NCI-H82 treated with DMSO at 0.1 percent for 48 hours (cell line): ENCODE results near the gene CDS2.

ENCODE experiments used
- DNase-seq: peaks from one replicate; lab custom pipeline; 2025; ENCODE audit not compliant: unreplicated experiment; lab: John Stamatoyannopoulos, UW

CDS2 gene

GRCh38 chr20:5205348-5206210 lies 78.8 kb downstream of the CDS2 start:
- peak; percentile 76 for DNase-seq

- DNase-seq = no peak
Observed at GRCh38 chr20:5207138-5207537, 80.3 kb downstream of the CDS2 start.

GRCh38 chr20:5211803-5212714 lies 85.3 kb downstream of the CDS2 start:
- DNase-seq = no peak

GRCh38 chr20:5212907-5213487 lies 86.2 kb downstream of the CDS2 start:
- DNase-seq = no peak

- DNase-seq = no peak
Observed at GRCh38 chr20:5214826-5215225, 88.0 kb downstream of the CDS2 start.

- DNase-seq = no peak
Observed at GRCh38 chr20:5215672-5216304, 89.0 kb downstream of the CDS2 start.

DNA sequence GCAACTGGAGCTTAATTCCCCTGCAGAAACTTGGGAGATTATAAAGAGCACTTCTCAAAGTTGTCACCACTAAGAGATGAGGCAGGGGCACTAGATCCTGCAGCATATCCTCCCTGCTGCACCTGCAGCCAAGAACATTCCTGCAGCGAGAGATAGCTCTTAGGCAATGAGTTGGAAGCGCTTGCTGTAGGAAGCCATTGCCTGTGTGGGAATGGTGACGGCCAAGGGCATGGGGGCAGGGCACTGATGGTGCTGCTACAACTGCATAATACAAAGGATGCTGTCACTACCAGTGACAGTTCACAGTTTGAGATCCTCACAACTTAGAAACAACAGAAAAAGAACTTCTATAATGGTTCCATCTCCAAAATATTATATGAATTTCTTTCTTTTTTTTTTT lies 89.9 kb downstream of the CDS2 start:
- DNase-seq = no peak

GRCh38 chr20:5217616-5218015 lies 90.8 kb downstream of the CDS2 start:
- DNase-seq = no peak

GRCh38 chr20:5220321-5221060 lies 93.7 kb downstream of the CDS2 start:
- DNase-seq = no peak

DNA sequence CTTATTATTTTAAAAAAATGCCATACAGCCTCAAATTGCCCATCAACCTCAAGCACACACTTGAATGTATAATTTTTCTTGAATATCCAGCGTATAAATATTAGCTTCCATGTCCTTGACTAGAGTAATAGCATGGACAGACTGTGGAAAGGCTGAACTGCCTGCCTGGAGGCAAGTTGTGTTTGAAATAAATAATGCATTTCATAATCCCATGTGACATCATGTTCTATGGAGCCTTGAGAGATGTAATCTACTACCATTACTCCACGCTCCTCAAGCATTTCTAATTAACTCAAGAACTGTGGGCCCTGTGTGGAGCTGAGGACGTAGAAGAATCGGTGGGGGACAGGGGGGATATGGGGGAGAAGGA lies 94.2 kb downstream of the CDS2 start:
- no peak for DNase-seq

DNA sequence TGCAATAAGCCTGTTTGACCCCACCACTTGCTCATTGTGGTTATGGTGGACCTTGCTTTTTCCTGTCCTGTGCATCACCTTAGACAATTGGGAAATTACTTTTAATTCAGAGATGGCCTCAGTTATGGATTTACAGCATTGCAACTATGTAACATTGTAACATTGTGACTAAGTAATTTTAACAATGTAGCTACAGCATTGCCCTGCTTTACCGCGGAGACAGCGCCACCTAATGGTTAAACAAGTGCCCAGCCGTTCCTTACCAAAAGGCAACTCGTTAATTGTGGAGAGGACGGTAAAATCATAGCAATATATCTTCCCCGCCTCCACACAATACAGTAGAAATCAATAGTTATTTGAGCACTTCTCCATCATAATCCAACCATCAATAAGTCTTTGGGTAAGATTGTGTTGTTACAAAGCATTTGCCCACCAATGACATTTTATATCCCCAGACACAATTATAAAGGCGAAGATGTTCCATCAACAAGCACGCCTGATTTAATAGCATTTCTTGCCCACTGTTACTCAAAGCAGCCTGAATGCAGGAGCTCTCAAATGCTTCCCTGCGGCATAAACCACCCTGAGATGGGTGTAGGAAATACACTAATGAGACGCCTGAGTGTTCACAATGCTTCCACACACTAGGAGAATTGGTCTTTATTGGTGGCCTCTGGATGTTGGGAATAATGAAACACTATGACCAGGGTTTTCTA lies 96.3 kb downstream of the CDS2 start:
- DNase-seq = peak; percentile 18

GRCh38 chr20:5230544-5230943 lies 103.7 kb downstream of the CDS2 start:
- DNase-seq = no peak

- DNase-seq = no peak
Observed at GRCh38 chr20:5234158-5234557, 107.3 kb downstream of the CDS2 start.

DNA sequence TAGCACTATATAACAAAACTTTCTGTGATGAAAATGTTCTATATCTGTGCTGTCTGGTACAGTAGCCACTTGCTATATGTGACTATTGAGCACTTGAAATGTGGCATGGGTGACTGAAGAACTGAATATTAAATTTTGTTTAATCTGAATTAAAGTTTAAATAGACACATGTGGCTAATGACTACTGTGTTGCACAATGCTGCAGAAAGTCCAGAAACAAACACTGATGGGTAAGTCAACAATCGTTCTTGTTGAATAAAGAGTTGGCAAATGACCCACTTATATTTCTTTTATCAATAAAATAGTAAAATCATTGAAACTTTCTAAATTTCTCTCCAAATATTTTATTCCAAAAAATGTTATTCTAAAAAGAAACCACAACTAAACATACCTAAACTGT lies 108.2 kb downstream of the CDS2 start:
- DNase-seq = no peak
